RKO (cell line): Measurements from ENCODE around the gene PATL2.
"Not testable (repeated sequence)": the region's sequence is repeated elsewhere in the genome, so short reads cannot be mapped to it uniquely, and the experiment has no call there.

Source experiments
- DNase-seq: peaks from one replicate; pipeline ENCODE4 v3.0.0-alpha.2; 2016; ENCODE audit warnings: low spot score

PATL2 gene

GRCh38 chr15:44647036-44647435, 64.1 kb downstream of the PATL2 start:
- no peak for DNase-seq

- no peak for DNase-seq
Observed at GRCh38 chr15:44646460-44646859, 64.7 kb downstream of the PATL2 start.

- DNase-seq = no peak
Observed at GRCh38 chr15:44641651-44642050, 69.5 kb downstream of the PATL2 start.

GRCh38 chr15:44636976-44637375, 74.1 kb downstream of the PATL2 start:
- no peak for DNase-seq

- DNase-seq = no peak
Observed at GRCh38 chr15:44633603-44634002, 77.5 kb downstream of the PATL2 start.

GRCh38 chr15:44625286-44625685, 85.8 kb downstream of the PATL2 start:
- not testable (repeated sequence) for DNase-seq

- DNase-seq = no peak
Observed at GRCh38 chr15:44623178-44623577, 87.9 kb downstream of the PATL2 start.

GRCh38 chr15:44620081-44620480, 91.0 kb downstream of the PATL2 start:
- no peak for DNase-seq

- DNase-seq = no peak
Observed at GRCh38 chr15:44616974-44617373, 94.1 kb downstream of the PATL2 start.
